GM19351 (cell line): Measurements from ENCODE around the gene ZNF410.

Experiments
- ATAC-seq: cut with Tn5 transposase; IDR thresholded peaks from one replicate; pipeline ENCODE4 v1.9.1; 2021; ENCODE audit warnings: mild to moderate bottlenecking, moderate library complexity; ENCODE audit not compliant: unreplicated experiment

ZNF410 gene

GRCh38 chr14:73949752-73950734, 63.4 kb downstream of the ZNF410 start, which contains the start of the genes COQ6 and FAM161B:
TSS of gene COQ6 (plus strand) at chr14:73950302. CDS start at chr14:73950333, 31 bp downstream.
TSS of gene FAM161B (minus strand) at chr14:73950094. CDS start at chr14:73950026, 68 bp downstream.
- ATAC-seq, result peak; percentile 82

- no peak for ATAC-seq
Measured at GRCh38 chr14:73953731-73954130, 67.1 kb downstream of the ZNF410 start.

- ATAC-seq, result no peak
Measured at GRCh38 chr14:73955674-73956073, 69.0 kb downstream of the ZNF410 start.

GRCh38 chr14:73958591-73958990, 71.9 kb downstream of the ZNF410 start:
- ATAC-seq, result no peak

DNA sequence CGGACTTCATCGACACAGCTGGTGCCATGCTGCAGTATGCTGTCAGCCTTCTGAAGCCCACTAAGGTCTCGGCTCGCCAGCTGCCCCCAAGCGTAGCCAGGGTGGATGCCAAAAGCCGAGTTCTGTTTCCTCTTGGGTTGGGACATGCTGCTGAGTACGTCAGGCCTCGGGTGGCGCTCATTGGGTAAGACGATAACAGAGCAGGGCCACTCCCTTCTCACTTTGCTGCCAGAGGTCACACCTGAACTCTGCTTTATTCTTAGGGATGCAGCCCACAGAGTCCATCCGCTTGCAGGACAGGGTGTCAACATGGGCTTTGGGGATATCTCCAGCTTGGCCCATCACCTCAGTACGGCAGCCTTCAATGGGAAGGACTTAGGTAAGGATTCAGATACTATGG, 74.5 kb downstream of the ZNF410 start:
- no peak for ATAC-seq

GRCh38 chr14:73965216-73965615, 78.6 kb downstream of the ZNF410 start:
- ATAC-seq, result no peak

DNA sequence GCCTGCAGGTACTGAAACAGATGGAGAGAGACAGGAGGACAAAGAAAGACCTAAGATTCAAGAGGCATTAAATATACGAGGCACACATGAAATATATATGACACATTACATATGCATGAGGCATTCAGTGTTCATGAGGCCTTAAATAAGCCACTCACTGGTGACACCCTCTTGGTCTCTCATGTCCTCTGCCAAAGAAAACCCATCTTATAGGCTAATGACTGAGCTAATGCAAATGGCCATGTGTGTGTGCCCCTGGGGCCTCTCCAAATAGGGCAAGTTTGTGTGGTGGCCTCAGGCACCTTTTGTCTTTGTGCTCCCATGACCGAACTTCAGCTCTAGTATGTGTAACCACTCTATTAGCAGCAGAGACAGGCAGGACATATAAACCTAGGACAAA, 82.2 kb downstream of the ZNF410 start:
- ATAC-seq, result no peak

GRCh38 chr14:73973497-73973896, 86.8 kb downstream of the ZNF410 start:
- no peak for ATAC-seq

GRCh38 chr14:73976125-73976524, 89.5 kb downstream of the ZNF410 start:
- no peak for ATAC-seq

- no peak for ATAC-seq
Measured at GRCh38 chr14:73977896-73978295, 91.2 kb downstream of the ZNF410 start.
